Measurements from ENCODE around the gene CPNE2.

DNA sequence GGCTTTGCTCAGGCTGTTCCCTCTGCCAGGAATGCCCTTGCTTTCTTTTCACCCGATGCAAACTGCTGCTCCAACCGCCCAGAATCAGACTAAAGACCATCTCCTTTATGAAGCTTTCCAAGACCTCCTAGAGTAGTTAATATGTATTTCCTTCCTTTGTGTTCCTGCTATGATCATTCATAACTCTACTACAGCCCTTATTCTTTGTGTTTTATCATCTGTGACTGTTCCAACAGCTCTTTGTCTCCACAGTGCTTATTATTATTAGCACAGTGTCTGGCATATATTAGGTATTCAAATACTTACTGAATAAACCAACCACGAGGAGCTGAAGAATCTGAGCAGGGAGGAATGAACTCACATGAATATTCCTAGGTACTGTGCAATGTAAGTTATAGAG lies 85.8 kb downstream of the CPNE2 start:
- no peak for TF ChIP-seq EZH2 (IDR thresholded peaks at IDR 0.05)
- no peak for TF ChIP-seq POLR2AphosphoS5 (IDR thresholded peaks at IDR 0.05; ENCODE audit: borderline replicate concordance, low read depth, low read length)
- TF ChIP-seq FOXP2 (optimal IDR thresholded peaks at IDR 0.05; ENCODE audit: control extremely low read depth, extremely low read length, insufficient read depth): no peak

Measured in SK-N-MC (cell line).